Ammon's horn (tissue), 1 donor: ENCODE data around the gene FGF12.

Experiments used
- DNase-seq: peaks from one replicate; pipeline ENCODE4 v3.0.0-alpha.2; 2016; ENCODE audit warnings: low spot score

Gene FGF12

DNA sequence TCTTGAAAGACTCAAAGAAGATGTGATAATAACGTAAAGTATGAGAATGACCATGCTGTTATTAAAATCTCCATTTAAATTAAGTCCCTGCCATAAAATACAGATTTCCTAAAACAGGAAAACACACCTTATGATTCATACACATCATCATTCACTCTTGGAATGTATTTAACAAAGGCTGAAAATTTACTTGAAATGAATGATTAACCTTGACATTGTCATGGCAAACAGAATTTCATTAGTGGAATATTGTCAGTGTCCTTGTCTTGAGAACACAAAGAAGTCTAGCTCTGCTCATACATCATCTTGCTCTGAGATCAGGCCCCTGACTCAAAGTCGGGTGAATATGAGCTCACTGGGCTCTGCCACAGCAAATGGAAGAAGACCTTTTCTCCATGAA is 313.9 kb downstream of the FGF12 start:
- no peak for DNase-seq

GRCh38 chr3:192410684-192410960 is 316.7 kb downstream of the FGF12 start:
- no peak for DNase-seq

DNA sequence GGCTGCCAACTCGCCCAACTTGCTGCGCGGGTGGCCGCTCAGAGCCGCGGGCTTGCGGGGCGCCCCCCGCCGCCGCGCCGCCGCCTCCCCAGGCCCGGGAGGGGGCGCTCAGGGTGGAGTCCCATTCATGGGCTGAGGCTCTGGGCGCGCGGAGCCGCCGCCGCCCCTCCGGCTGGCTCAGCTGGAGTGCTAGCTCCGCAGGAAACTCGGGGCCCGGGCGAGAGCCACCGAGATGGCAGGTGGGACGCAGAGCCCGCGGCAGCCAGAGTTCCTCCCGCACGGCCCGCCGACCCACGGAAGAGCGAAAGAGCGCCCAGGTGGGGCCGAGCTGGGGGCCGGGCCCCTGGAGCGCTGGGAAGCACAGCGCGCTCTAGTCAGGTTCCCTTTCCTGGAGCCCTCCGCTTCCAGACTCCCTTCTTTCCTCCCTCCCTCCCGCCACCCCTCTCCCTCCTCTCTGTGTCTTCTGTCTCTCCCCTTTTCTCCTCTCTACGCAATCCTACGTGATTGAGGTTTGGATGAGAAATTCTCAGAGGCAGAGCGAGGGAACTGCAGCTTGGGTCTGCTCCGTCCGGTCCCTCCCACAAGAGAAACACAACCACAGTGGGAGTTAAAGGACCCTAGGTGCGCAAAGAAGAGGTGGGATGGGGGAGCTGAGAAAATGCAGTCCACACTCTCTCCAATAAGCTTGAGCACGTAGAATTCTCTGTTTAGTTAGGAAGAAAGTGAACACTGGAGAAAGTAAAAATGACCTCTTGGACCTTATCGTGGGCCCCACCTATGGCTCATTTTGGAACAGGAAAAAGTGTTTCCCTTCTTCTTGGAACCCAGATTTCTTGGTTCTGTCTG is 317.3 kb downstream of the FGF12 start:
- DNase-seq, result peak; percentile 18

DNA sequence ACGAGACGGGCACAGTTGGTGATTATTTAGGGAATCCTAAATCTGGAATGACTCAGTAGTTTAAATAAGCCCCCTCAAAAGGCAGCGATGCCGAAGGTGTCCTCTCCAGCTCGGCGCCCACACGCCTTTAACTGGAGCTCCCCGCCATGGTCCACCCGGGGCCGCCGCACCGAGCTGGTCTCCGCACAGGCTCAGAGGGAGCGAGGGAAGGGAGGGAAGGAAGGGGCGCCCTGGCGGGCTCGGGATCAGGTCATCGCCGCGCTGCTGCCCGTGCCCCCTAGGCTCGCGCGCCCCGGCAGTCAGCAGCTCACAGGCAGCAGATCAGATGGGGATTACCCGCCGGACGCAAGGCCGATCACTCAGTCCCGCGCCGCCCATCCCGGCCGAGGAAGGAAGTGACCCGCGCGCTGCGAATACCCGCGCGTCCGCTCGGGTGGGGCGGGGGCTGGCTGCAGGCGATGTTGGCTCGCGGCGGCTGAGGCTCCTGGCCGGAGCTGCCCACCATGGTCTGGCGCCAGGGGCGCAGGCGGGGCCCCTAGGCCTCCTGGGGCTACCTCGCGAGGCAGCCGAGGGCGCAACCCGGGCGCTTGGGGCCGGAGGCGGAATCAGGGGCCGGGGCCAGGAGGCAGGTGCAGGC is 318.0 kb downstream of the FGF12 start:
- DNase-seq, result no peak

DNA sequence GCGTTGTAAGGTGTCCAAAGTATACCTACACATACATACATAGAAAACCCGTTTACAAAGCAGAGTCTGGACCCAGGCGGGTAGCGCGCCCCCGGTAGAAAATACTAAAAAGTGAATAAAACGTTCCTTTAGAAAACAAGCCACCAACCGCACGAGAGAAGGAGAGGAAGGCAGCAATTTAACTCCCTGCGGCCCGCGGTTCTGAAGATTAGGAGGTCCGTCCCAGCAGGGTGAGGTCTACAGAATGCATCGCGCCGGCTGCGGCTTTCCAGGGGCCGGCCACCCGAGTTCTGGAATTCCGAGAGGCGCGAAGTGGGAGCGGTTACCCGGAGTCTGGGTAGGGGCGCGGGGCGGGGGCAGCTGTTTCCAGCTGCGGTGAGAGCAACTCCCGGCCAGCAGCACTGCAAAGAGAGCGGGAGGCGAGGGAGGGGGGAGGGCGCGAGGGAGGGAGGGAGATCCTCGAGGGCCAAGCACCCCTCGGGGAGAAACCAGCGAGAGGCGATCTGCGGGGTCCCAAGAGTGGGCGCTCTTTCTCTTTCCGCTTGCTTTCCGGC is 318.6 kb downstream of the FGF12 start:
- DNase-seq, result no peak

- no peak for DNase-seq
These were observed 319.2 kb downstream of the FGF12 start for GRCh38 chr3:192408007-192408646.

DNA sequence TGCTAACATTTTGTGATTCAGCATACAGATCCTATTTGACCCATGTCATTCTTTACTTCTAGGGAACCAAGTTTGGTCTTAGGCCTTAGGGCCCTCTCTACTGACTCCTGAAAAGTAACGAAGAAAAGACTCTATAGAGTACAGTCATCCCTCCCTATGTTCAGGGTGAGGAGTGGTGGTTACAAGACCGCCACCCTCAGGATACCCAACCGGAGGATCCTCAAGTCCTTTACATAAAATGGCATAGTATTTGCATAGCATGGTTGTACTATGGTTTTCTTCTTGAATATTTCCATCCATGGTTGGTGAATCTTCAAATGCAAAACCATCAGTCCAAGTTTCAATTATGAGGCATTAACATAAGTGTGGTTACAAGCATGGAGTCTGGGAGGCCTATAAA is 327.6 kb downstream of the FGF12 start:
- DNase-seq, result no peak

DNA sequence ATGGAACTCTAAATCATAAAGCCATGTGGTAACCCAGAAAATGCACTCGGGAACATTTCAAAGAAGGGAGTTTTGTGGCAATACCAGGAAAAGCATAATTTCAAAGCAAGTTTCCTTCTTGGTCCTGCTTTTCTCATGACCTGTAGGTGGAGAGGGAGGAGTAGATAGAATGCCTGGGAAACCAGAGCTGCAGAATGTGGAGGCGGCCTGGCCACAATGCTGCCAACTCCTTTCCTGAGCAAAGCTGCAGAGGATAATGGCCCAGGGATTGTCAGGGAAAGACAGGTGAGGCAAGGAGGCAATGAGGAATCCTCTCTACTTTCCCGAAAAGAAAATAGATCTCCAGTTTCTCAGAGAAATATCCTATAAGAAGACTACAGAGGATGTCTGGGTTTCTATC is 330.3 kb downstream of the FGF12 start:
- DNase-seq, result no peak

GRCh38 chr3:192395506-192395905 is 331.8 kb downstream of the FGF12 start:
- no peak for DNase-seq

DNA sequence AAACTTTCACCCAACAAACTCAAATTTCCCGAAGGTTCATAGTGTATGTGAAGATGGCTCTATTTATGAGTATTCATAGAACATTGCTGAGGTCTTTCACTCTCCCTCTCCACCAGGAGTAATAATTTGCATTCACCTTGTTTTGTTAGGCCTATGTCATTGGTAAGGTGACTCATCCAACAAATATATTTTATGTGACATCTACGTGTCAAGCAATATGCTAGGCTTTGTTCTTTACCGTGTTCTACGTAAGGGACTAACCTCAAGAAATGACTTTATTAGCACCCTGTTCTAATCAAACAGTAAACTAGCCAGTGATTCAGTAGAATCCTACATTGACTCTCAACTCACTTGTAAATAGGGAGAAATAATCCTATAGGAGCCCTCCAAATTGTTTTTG is 334.4 kb downstream of the FGF12 start:
- no peak for DNase-seq

GRCh38 chr3:192382861-192383260 is 344.5 kb downstream of the FGF12 start:
- no peak for DNase-seq

- DNase-seq, result no peak
These were observed 353.8 kb downstream of the FGF12 start for GRCh38 chr3:192373586-192373985.

- no peak for DNase-seq
These were observed 354.3 kb downstream of the FGF12 start for GRCh38 chr3:192373032-192373431.

DNA sequence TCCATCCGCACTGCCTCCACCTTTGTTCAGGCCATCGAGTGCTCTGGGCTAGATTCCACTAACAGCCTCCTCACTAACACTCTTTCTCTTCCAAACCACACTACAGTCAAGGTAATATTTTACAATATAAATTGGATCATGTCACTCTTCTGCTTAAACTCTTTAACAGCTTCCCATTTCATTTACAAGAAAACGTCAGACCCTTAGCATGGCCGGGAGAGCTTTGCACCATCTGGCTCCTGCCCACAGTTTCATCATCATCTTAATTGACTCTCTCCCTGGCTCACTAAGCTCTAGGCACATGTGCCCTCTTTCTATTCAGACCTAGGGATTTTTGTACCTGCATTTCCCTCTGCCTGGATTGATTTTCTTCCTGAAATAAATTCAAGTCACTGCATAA is 354.7 kb downstream of the FGF12 start:
- DNase-seq, result no peak

DNA sequence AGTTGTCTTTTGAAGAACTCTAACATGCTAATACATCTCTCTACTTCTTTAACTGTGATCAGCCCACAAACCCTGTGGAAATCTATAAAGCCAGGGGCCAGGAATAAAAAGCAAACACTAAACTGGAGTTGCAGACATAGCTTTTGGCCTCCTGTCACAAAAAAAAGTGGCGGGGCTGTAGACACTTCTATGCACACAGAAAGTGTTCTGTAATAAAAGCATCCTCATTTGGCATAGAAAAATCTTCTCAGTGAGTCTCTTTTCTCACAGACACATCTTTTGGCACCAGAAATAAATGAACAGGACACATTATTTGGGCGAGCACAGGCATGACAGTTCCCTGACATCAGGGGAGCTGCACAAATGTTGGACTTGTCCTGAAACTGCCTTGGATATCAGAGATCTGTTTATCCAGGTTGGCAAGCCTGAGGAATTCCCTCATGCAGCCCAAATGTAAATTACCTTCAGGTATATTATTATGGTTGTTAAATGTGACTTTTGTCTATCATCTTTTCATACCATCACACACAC is 355.4 kb downstream of the FGF12 start:
- DNase-seq, result no peak

GRCh38 chr3:192367616-192368015 is 359.7 kb downstream of the FGF12 start:
- DNase-seq, result no peak

GRCh38 chr3:192366916-192367315 is 360.4 kb downstream of the FGF12 start:
- DNase-seq, result no peak

DNA sequence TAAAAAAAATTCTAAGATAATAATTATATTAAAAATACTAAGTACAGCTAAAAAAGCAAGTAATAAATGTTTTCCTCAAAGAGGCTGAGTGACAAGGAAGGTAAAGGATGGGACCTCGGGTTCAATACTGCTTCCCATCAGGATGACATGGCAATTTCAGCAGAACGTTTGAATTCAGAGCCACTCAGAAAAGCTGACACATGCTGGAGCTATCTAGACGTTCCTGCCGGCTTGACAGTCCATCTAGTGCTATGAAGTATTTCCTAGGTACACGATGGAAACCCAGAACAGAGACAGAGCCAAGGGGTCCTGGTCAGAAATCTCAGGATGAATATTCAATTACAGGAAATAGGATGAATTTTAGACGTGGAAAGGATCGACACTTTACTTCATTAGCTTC is 361.8 kb downstream of the FGF12 start:
- no peak for DNase-seq

- DNase-seq, result no peak
These were observed 363.0 kb downstream of the FGF12 start for GRCh38 chr3:192364316-192364715.

DNA sequence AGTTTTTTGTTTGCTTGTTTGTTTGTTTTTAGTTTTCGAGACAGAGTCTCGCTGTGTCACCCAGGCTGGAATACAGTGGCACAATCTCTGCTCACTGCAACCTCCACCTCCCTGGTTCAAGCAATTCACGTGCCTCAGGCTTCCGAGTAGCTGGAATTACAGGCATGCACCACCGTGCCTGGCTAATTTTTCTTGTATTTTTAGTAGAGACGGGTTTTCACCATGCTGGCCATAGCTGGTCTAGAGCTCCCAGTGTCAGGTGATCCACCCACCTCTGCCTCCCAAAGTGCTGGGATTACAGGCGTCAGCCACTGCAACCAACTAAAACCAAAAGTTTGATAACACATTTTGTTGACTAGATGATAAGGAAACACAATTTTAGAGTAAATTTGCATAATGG is 372.7 kb downstream of the FGF12 start:
- DNase-seq, result no peak

DNA sequence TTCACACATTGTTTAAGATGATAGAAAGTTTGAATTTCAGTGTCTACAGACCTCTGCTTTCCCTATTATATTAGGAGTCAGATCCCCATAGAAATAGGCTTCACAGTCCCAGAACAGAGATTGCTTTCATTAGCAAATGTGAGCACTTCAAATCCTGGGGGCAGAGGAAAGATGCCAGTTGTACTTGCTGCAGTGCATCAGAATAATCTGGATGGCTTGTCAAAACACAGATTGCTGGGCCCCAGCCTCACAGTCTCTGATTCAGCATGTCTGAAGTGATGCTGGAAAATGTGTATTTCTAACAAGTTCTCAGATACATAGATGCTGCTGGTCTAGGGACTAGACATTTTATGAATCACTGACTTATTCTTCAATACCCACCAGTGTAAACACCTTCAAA is 375.2 kb downstream of the FGF12 start:
- DNase-seq, result peak; percentile 60

DNA sequence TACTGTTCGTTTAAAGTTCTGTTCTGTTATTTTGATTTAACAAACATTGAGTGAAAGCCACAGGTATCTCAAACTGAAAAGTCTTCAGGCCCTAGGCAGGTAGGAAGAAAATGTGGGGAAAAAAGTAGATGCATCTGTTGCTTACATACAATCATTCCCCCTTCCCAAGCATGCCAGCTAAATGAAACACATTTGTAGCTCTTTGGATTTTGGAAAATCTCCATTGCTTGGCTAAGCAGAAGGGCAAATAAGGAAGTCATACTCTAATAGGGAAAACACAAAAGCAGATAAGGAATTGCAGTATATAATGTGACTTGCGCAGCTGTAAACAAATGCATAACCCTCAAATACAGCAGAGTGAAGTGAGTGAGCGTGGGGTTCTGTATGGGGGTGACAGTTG is 375.9 kb downstream of the FGF12 start:
- no peak for DNase-seq

GRCh38 chr3:192340031-192340430 is 387.3 kb downstream of the FGF12 start:
- DNase-seq, result no peak
